PC-3 (cell line): ENCODE data around the gene TMEM45B. TPM values are rescaled to one million over a fixed set of nuclear protein-coding genes. Genes with fewer than 3 reads are reported as not detected.

Source experiments
- ATAC-seq: fragments of 200-7000 bp; cut with Tn5 transposase; 2 replicates; pipeline ENCODE4 v1.9.1; 2020; ENCODE audit warnings: mild to moderate bottlenecking, moderate library complexity
- BruUV-seq: library from RNA; stranded (reverse); fragments of 400-500 nt; replicated peaks from 2 replicates; lab custom pipeline; 2021; lab: Mats Ljungman, UMichigan
- CTCF ChIA-PET: fragments of 300-600 bp; sonication (Branson Sonifier 250); formaldehyde crosslinking; loops from one replicate; lab custom pipeline; 2022; ENCODE audit warnings: antibody characterized with exemption; lab: Charles Lee
- POLR2A ChIA-PET: fragments of 300-600 bp; sonication (Branson Sonifier 250); formaldehyde crosslinking; loops from one replicate; lab custom pipeline; 2022; ENCODE audit warnings: antibody characterized with exemption; ENCODE audit not compliant: unreplicated experiment; lab: Charles Lee
- DNase-seq: peaks from one replicate; pipeline ENCODE4 v3.0.0-alpha.2; 2015
- H2AFZ ChIP-seq: fragments of 300-600 bp; sonication (generic); 2 replicates; pipeline ENCODE4 v1.6.0; 2016; ENCODE audit warnings: antibody characterized with exemption, low read length
- H3F3A ChIP-seq: fragments of 300-600 bp; sonication (generic); one replicate; pipeline ENCODE4 v1.6.0; 2017; ENCODE audit warnings: antibody characterized with exemption, low read length, control low read depth, mild to moderate bottlenecking; ENCODE audit not compliant: unreplicated experiment
- H3K27ac ChIP-seq: fragments of 300-600 bp; sonication (generic); 2 replicates; pipeline ENCODE4 v1.5.1; 2016; ENCODE audit warnings: mild to moderate bottlenecking, low read length
- H3K27me3 ChIP-seq: fragments of 300-600 bp; sonication (generic); 2 replicates; pipeline ENCODE4 v1.6.1; 2016; ENCODE audit warnings: low read length, mixed read lengths
- H3K36me3 ChIP-seq: fragments of 300-600 bp; sonication (generic); 2 replicates; pipeline ENCODE4 v1.6.1; 2016; ENCODE audit warnings: low read depth, mixed run types, low read length, mixed read lengths
- H3K4me1 ChIP-seq: fragments of 300-600 bp; sonication (generic); 2 replicates; pipeline ENCODE4 v1.5.1; 2016; ENCODE audit warnings: low read length; ENCODE audit not compliant: insufficient read depth
- H3K4me2 ChIP-seq: fragments of 300-600 bp; sonication (generic); 2 replicates; pipeline ENCODE4 v1.6.0; 2016; ENCODE audit warnings: low read length
- H3K4me3 ChIP-seq: fragments of 300-600 bp; sonication (generic); 2 replicates; pipeline ENCODE4 v1.5.1; 2016; ENCODE audit warnings: mild to moderate bottlenecking, low read length, mixed read lengths
- H3K79me2 ChIP-seq: fragments of 300-600 bp; sonication (generic); 2 replicates; pipeline ENCODE4 v1.6.1; 2017; ENCODE audit warnings: low read length, mixed read lengths
- H3K9ac ChIP-seq: fragments of 300-600 bp; sonication (generic); 2 replicates; pipeline ENCODE4 v1.6.0; 2016; ENCODE audit warnings: mild to moderate bottlenecking, low read length
- H3K9me2 ChIP-seq: fragments of 300-600 bp; sonication (generic); replicated peaks from 2 replicates; pipeline ENCODE4 v1.6.1; 2016; ENCODE audit warnings: mixed run types, low read length, mixed read lengths
- H3K9me3 ChIP-seq: fragments of 300-600 bp; sonication (generic); 2 replicates; pipeline ENCODE4 v1.6.1; 2016; ENCODE audit warnings: low read length, mixed read lengths
- H4K20me1 ChIP-seq: fragments of 300-600 bp; sonication (generic); 2 replicates; pipeline ENCODE4 v1.6.1; 2016; ENCODE audit warnings: low read length, mixed read lengths
- CTCF ChIP-seq: fragments of 300-600 bp; sonication (generic); conservative IDR thresholded peaks from 2 replicates; pipeline ENCODE4 v1.5.1; 2017; ENCODE audit warnings: antibody characterized with exemption, low read depth, mild to moderate bottlenecking, low read length
- EZH2 ChIP-seq: fragments of 300-600 bp; sonication (generic); IDR thresholded peaks from one replicate; pipeline ENCODE4 v1.6.1; 2017; ENCODE audit warnings: antibody characterized with exemption, mild to moderate bottlenecking, low read length; ENCODE audit not compliant: unreplicated experiment
- EZH2phosphoT487 ChIP-seq: fragments of 300-600 bp; sonication (generic); IDR thresholded peaks from 2 replicates; pipeline ENCODE4 v1.6.1; 2018; ENCODE audit warnings: mild to moderate bottlenecking, antibody characterized with exemption, low read length, borderline replicate concordance
- intact Hi-C: fragments of 100-400 bp; cut with micrococcal nuclease; formaldehyde crosslinking; loops from 2 replicates; pipeline ENCODE4 v1.9.0; 2023
- total RNA-seq: library from RNA; depleted of rRNA; stranded (reverse); fragments of >200 nt; gene quantifications from 2 replicates; pipeline ENCODE4 v1.2.3, GENCODE V29; 2014; rRNA removed

TMEM45B gene
- total RNA-seq, 1 experiment from 2014 or later: 30.4 TPM

GRCh38 chr11:129896062-129896461 lies 80.4 kb downstream of the TMEM45B start:
- Histone ChIP-seq H3K36me3 (peaks cover 19% of the 10 kb centered on the region), H3K9me3 (no peaks in the 10 kb centered on the region), H3K4me3 (peak overlapping the region; percentile 92), H3K27ac (no peak overlapping the region), H3K79me2 (peaks cover 42% of the 10 kb centered on the region), H3K4me2 (peak overlapping the region; percentile 83), H4K20me1 (peaks cover 13% of the 10 kb centered on the region), H3F3A (no peaks in the 10 kb centered on the region), H3K9me2 (no peaks in the 10 kb centered on the region), H3K4me1 (peaks cover 20% of the 10 kb centered on the region), H2AFZ (peak overlapping the region; percentile 90), H3K27me3 (no peaks in the 10 kb centered on the region), H3K9ac (peak overlapping the region; percentile 87)
- DNase-seq (no peak), ATAC-seq (no peak; the same call in 1 of the 2 replicates)
- no peak for TF ChIP-seq CTCF
- ChIA-PET POLR2A (interaction anchor here (0.6 kb wide), 1 partner anchor 18 kb away, joined by 3 read pairs; no protein-coding TSS in a partner anchor), CTCF (no interaction called here)
- no TSS peak for BruUV-seq
- intact Hi-C loops: no loop called here

- Histone ChIP-seq H3K9ac (no peak overlapping the region), H3K4me3 (no peak overlapping the region), H3K27ac (no peak overlapping the region), H2AFZ (no peak overlapping the region), H3K4me1 (no peaks in the 10 kb centered on the region), H3K36me3 (peaks cover 3% of the 10 kb centered on the region; the same call in 1 of the 2 replicates), H3K4me2 (no peak overlapping the region), H3K79me2 (no peaks in the 10 kb centered on the region), H3K9me2 (no peaks in the 10 kb centered on the region), H3F3A (no peaks in the 10 kb centered on the region), H3K9me3 (no peaks in the 10 kb centered on the region), H3K27me3 (no peaks in the 10 kb centered on the region), H4K20me1 (no peaks in the 10 kb centered on the region)
- intact Hi-C loops: no loop called here
- ChIA-PET CTCF (no interaction called here), POLR2A (no interaction called here)
- TF ChIP-seq EZH2 (no peak), EZH2phosphoT487 (no peak)
- no TSS peak for BruUV-seq
- ATAC-seq (no peak), DNase-seq (no peak)
Measured at GRCh38 chr11:129905402-129905801, 89.8 kb downstream of the TMEM45B start.

Other genes with a start within 250 kb of the TMEM45B start
- gene NFRKB, start 79.7 kb downstream of the TMEM45B start, total RNA-seq: 48.2 and 57.0 TPM in 2 replicates
- 7.3 and 8.5 TPM in 2 replicates for gene PRDM10, start 187.0 kb downstream of the TMEM45B start, total RNA-seq